IMR-90 (cell line): ENCODE measurements around the gene RASSF4. TPM values are rescaled to one million over a fixed set of nuclear protein-coding genes. Genes with fewer than 3 reads are reported as not detected.

Source experiments
- ATAC-seq: fragments of 200-7000 bp; cut with Tn5 transposase; 2 replicates; pipeline ENCODE4 v1.9.1; 2020; ENCODE audit warnings: low read depth, mild to moderate bottlenecking, moderate library complexity
- BruUV-seq: library from RNA; stranded (reverse); fragments of 400-500 nt; replicated peaks from 2 replicates; lab custom pipeline; 2021; lab: Mats Ljungman, UMichigan
- CTCF ChIA-PET: fragments of 300-600 bp; formaldehyde crosslinking; extraction: SDS; loops from one replicate; lab custom pipeline; 2021; ENCODE audit warnings: antibody characterized with exemption; lab: Yijun Ruan, JAX
- POLR2A ChIA-PET: fragments of 300-600 bp; sonication (Branson Sonifier 250); formaldehyde crosslinking; loops from one replicate; lab custom pipeline; 2022; ENCODE audit warnings: antibody characterized with exemption; ENCODE audit not compliant: unreplicated experiment; lab: Charles Lee
- DNase-seq: peaks from one replicate; pipeline ENCODE4 v3.0.0; 2013
- H2AFZ ChIP-seq: replicated peaks from 2 replicates; pipeline ENCODE3; 2013; ENCODE audit warnings: low read length, mild to moderate bottlenecking; ENCODE audit not compliant: poor library complexity
- H2AK5ac ChIP-seq: 2 replicates; pipeline ENCODE4 v1.6.1; 2013; ENCODE audit warnings: low read depth, low read length, inconsistent platforms
- H2AK9ac ChIP-seq: replicated peaks from 2 replicates; pipeline ENCODE3; 2013; ENCODE audit warnings: mild to moderate bottlenecking, low read depth, low read length, moderate library complexity; ENCODE audit not compliant: poor library complexity
- H2BK120ac ChIP-seq: 2 replicates; pipeline ENCODE4 v1.6.1; 2013; ENCODE audit warnings: low read depth, low read length, inconsistent platforms
- H2BK15ac ChIP-seq: 3 replicates; pipeline ENCODE4 v1.6.1; 2013; ENCODE audit warnings: low read depth, low read length, inconsistent platforms
- H2BK20ac ChIP-seq: 2 replicates; pipeline ENCODE4 v1.6.1; 2013; ENCODE audit warnings: low read depth, mild to moderate bottlenecking, inconsistent platforms, low read length, moderate library complexity
- H2BK5ac ChIP-seq: 2 replicates; pipeline ENCODE4 v1.6.1; 2013; ENCODE audit warnings: mild to moderate bottlenecking, low read depth, low read length, inconsistent platforms; ENCODE audit not compliant: poor library complexity, severe bottlenecking
- H3K14ac ChIP-seq: replicated peaks from 2 replicates; pipeline ENCODE4 v1.6.1; 2013; ENCODE audit warnings: low read depth, low read length, inconsistent platforms
- H3K18ac ChIP-seq: 2 replicates; pipeline ENCODE4 v1.6.1; 2013; ENCODE audit warnings: low read depth, low read length, control low read depth
- H3K23ac ChIP-seq: 2 replicates; pipeline ENCODE4 v1.6.1; 2013; ENCODE audit warnings: low read depth, low read length, inconsistent platforms
- H3K27ac ChIP-seq: 2 replicates; pipeline ENCODE4 v1.5.1; 2013; ENCODE audit warnings: mild to moderate bottlenecking, control low read depth, low read length; ENCODE audit not compliant: insufficient read depth
- H3K27me3 ChIP-seq: 2 replicates; pipeline ENCODE4 v1.6.1; 2013; ENCODE audit warnings: low read length; ENCODE audit not compliant: control insufficient read depth, insufficient read depth
- H3K36me3 ChIP-seq: 2 replicates; pipeline ENCODE4 v1.6.1; 2013; ENCODE audit warnings: low read length, mixed read lengths; ENCODE audit not compliant: control insufficient read depth, insufficient read depth
- H3K4ac ChIP-seq: 2 replicates; pipeline ENCODE4 v1.6.1; 2013; ENCODE audit warnings: low read depth, low read length, inconsistent platforms
- H3K4me1 ChIP-seq: 2 replicates; pipeline ENCODE4 v1.6.1; 2013; ENCODE audit warnings: low read length, mixed read lengths; ENCODE audit not compliant: control insufficient read depth, insufficient read depth
- H3K4me2 ChIP-seq: 2 replicates; pipeline ENCODE4 v1.6.1; 2013; ENCODE audit warnings: low read depth, mild to moderate bottlenecking, control low read depth, low read length, moderate library complexity
- H3K4me3 ChIP-seq: 2 replicates; pipeline ENCODE4 v1.5.1; 2013; ENCODE audit warnings: low read depth, mild to moderate bottlenecking, control low read depth, low read length, moderate library complexity; ENCODE audit not compliant: insufficient read depth
- H3K56ac ChIP-seq: 2 replicates; pipeline ENCODE4 v1.6.1; 2013; ENCODE audit warnings: low read length, inconsistent platforms; ENCODE audit not compliant: insufficient read depth; ENCODE audit errors: extremely low read depth
- H3K79me1 ChIP-seq, 2 experiments: 2 replicates each; pipeline ENCODE4 v1.6.1; 2013; ENCODE audit warnings: low read length in 2 of 2, inconsistent platforms in 1 of 2, low read depth in 1 of 2
- H3K9ac ChIP-seq: 2 replicates; pipeline ENCODE4 v1.6.1; 2013; ENCODE audit warnings: low read depth, low read length, control low read depth
- H3K9me1 ChIP-seq: 2 replicates; pipeline ENCODE4 v1.6.1; 2013; ENCODE audit warnings: low read length, inconsistent platforms; ENCODE audit not compliant: insufficient read depth
- H3K9me3 ChIP-seq: 2 replicates; pipeline ENCODE4 v1.6.1; 2013; ENCODE audit warnings: low read length; ENCODE audit not compliant: control insufficient read depth, insufficient read depth
- H4K20me1 ChIP-seq: 2 replicates; pipeline ENCODE4 v1.6.1; 2013; ENCODE audit warnings: low read length, inconsistent platforms; ENCODE audit not compliant: insufficient read depth
- H4K5ac ChIP-seq: 2 replicates; pipeline ENCODE4 v1.6.1; 2013; ENCODE audit warnings: mild to moderate bottlenecking, low read depth, low read length, control low read depth
- H4K8ac ChIP-seq, 2 experiments: 2 replicates each; pipeline ENCODE4 v1.6.1; 2013; ENCODE audit warnings: low read depth in 2 of 2, low read length in 2 of 2, control low read depth in 1 of 2, inconsistent platforms in 1 of 2
- H4K91ac ChIP-seq: 2 replicates; pipeline ENCODE4 v1.6.1; 2013; ENCODE audit warnings: low read depth, low read length, inconsistent platforms; ENCODE audit not compliant: insufficient read depth
- WGBS, 2 experiments: methylation state at CpG; one replicate each; pipeline versions ENCODE4 v1.1.5 to v1.1.7; 2013; ENCODE audit warnings: missing lambda C conversion rate in 2 of 2; ENCODE audit not compliant: insufficient read length in 1 of 2; ENCODE audit errors: extremely low coverage in 2 of 2; 5-methylcytosine and 5-hydroxymethylcytosine counted together
- dilution Hi-C: fragments of 300-500 bp; cut with HindIII; formaldehyde crosslinking; loops from one replicate; pipeline ENCODE4 v1.14.3; 2018; ENCODE audit warnings: low sequenced_read_pairs; ENCODE audit not compliant: unreplicated experiment
- in situ Hi-C: fragments of 300-500 bp; cut with MboI; formaldehyde crosslinking; loops from 3 replicates; pipeline ENCODE4 v1.14.3; 2019; ENCODE audit warnings: low sequenced_read_pairs, inconsistent platforms, mixed read lengths
- intact Hi-C: fragments of 100-400 bp; cut with micrococcal nuclease; formaldehyde crosslinking; loops from 2 replicates; pipeline ENCODE4 v1.10.0; 2022
- polyA plus RNA-seq, 3 experiments: library from polyadenylated mRNA; depleted of rRNA; stranded (reverse); fragments of >200 nt; gene quantifications; 2 replicates each; pipeline ENCODE4 v1.2.3, GENCODE V29; 2012; ENCODE audit warnings: low replicate concordance in 1 of 3
- total RNA-seq: library from RNA; depleted of rRNA; stranded (reverse); fragments of >200 nt; gene quantifications from 2 replicates; pipeline ENCODE4 v1.2.3, GENCODE V29; 2012
- TF ChIP-seq, protein P1 (sequence below): conservative IDR thresholded peaks from 2 replicates; pipeline ENCODE4 v1.5.1; 2012; ENCODE audit warnings: mild to moderate bottlenecking, low read depth, low read length, improper control_type of control experiment

Gene RASSF4
- total and polyA plus RNA-seq, 2 of the 4 experiments (the other 2 are of a cell fraction), result 5.9 to 8.6 TPM

GRCh38 chr10:44939691-44940401, 19.8 kb upstream of the RASSF4 start:
- H3K23ac ChIP-seq, result no peak overlapping the region
- H3K9ac ChIP-seq, result no peak overlapping the region
- H2BK5ac ChIP-seq, result no peak overlapping the region
- H2AK5ac ChIP-seq, result no peak overlapping the region
- no peak overlapping the region for H4K91ac ChIP-seq
- dilution Hi-C loops, result no loop called here
- in situ Hi-C loops, result no loop called here
- WGBS, 2 experiments, result no CpG with 5 or more reads among the region's 7 CpGs
- no peaks in the 10 kb centered on the region for H3K27me3 ChIP-seq
- BruUV-seq, result no TSS peak
- intact Hi-C loops, result no loop called here
- no peaks in the 10 kb centered on the region for H4K20me1 ChIP-seq
- H2BK20ac ChIP-seq, result no peak overlapping the region
- H3K18ac ChIP-seq, result no peak overlapping the region
- H3K4ac ChIP-seq, result no peak overlapping the region
- H3K79me1 ChIP-seq, result no peaks in the 10 kb centered on the region
- H4K8ac ChIP-seq, result no peak overlapping the region
- H2BK120ac ChIP-seq, result no peak overlapping the region
- H3K14ac ChIP-seq, result no peak overlapping the region
- H3K27ac ChIP-seq, result no peak overlapping the region
- H2AK9ac ChIP-seq, result no peak overlapping the region
- no peak overlapping the region for H4K5ac ChIP-seq
- no peak overlapping the region for H3K4me3 ChIP-seq
- no peaks in the 10 kb centered on the region for H3K36me3 ChIP-seq
- ATAC-seq, result no peak
- TF ChIP-seq, protein P1, sequence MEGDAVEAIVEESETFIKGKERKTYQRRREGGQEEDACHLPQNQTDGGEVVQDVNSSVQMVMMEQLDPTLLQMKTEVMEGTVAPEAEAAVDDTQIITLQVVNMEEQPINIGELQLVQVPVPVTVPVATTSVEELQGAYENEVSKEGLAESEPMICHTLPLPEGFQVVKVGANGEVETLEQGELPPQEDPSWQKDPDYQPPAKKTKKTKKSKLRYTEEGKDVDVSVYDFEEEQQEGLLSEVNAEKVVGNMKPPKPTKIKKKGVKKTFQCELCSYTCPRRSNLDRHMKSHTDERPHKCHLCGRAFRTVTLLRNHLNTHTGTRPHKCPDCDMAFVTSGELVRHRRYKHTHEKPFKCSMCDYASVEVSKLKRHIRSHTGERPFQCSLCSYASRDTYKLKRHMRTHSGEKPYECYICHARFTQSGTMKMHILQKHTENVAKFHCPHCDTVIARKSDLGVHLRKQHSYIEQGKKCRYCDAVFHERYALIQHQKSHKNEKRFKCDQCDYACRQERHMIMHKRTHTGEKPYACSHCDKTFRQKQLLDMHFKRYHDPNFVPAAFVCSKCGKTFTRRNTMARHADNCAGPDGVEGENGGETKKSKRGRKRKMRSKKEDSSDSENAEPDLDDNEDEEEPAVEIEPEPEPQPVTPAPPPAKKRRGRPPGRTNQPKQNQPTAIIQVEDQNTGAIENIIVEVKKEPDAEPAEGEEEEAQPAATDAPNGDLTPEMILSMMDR, result no peak
- ChIA-PET CTCF (interaction anchor here (0.5 kb wide), 1 partner anchor 14 kb away, joined by 3 read pairs; no protein-coding TSS in a partner anchor), POLR2A (no interaction called here)
- H3K4me2 ChIP-seq, result no peak overlapping the region
- DNase-seq, result peak; percentile 26
- no peak overlapping the region for H2AFZ ChIP-seq
- H3K9me3 ChIP-seq, result peaks cover 2% of the 10 kb centered on the region; the same call in 1 of the 2 replicates
- peaks cover 9% of the 10 kb centered on the region; the same call in 1 of the 2 replicates for H3K9me1 ChIP-seq
- H3K4me1 ChIP-seq, result peaks cover 11% of the 10 kb centered on the region
- H2BK15ac ChIP-seq, result no peak overlapping the region
- no peak overlapping the region for H3K56ac ChIP-seq
